ENCODE measurements around the gene GPD1.

DNA sequence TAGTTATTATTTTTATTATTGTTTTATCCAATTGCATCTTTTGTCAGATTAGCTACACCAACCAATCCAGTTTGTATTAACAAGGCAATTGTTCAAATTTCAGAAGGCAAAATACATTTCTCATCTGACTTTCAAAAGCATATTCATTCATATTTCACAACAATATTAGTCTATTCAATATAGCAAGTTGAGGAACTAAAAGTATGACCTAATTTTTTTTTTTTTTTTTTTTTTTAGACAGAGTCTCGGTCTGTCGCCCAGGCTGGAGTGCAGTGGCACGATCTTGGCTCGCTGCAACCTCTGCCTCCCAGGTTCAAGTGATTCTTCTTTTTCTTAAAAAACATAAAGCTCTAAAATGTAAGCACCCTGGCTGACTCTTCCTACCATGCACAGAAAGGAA is 25.5 kb downstream of the GPD1 start:
- TF ChIP-seq CEBPB (IDR thresholded peaks at IDR 0.05) (no peak), RAD21 (IDR thresholded peaks at IDR 0.05; ENCODE audit: low read depth) (no peak), EP300 (IDR thresholded peaks at IDR 0.05; ENCODE audit: borderline replicate concordance) (no peak), NFIC (IDR thresholded peaks at IDR 0.05) (no peak), YY1 (IDR thresholded peaks at IDR 0.05; ENCODE audit: low read depth) (no peak), TCF12 (IDR thresholded peaks at IDR 0.05; ENCODE audit: low read depth) (no peak), USF1 (IDR thresholded peaks at IDR 0.05) (no peak), TEAD4 (IDR thresholded peaks at IDR 0.05) (no peak), FOXM1 (IDR thresholded peaks at IDR 0.05; ENCODE audit: borderline replicate concordance, low read depth) (no peak), TAF1 (IDR thresholded peaks at IDR 0.05; ENCODE audit: low read depth) (no peak), ZBTB7A (IDR thresholded peaks at IDR 0.05; ENCODE audit: low read depth) (no peak)
- TF ChIP-seq, protein P1, sequence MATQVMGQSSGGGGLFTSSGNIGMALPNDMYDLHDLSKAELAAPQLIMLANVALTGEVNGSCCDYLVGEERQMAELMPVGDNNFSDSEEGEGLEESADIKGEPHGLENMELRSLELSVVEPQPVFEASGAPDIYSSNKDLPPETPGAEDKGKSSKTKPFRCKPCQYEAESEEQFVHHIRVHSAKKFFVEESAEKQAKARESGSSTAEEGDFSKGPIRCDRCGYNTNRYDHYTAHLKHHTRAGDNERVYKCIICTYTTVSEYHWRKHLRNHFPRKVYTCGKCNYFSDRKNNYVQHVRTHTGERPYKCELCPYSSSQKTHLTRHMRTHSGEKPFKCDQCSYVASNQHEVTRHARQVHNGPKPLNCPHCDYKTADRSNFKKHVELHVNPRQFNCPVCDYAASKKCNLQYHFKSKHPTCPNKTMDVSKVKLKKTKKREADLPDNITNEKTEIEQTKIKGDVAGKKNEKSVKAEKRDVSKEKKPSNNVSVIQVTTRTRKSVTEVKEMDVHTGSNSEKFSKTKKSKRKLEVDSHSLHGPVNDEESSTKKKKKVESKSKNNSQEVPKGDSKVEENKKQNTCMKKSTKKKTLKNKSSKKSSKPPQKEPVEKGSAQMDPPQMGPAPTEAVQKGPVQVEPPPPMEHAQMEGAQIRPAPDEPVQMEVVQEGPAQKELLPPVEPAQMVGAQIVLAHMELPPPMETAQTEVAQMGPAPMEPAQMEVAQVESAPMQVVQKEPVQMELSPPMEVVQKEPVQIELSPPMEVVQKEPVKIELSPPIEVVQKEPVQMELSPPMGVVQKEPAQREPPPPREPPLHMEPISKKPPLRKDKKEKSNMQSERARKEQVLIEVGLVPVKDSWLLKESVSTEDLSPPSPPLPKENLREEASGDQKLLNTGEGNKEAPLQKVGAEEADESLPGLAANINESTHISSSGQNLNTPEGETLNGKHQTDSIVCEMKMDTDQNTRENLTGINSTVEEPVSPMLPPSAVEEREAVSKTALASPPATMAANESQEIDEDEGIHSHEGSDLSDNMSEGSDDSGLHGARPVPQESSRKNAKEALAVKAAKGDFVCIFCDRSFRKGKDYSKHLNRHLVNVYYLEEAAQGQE (IDR thresholded peaks at IDR 0.05; ENCODE audit: low read depth) = no peak
